H9 (cell line): ENCODE data around the gene FBLN7. TPM values are rescaled to one million over a fixed set of nuclear protein-coding genes. Genes with fewer than 3 reads are reported as not detected.

Source experiments
- DNase-seq: peaks from one replicate; pipeline ENCODE4 v3.0.0-alpha.2; 2017
- H2AFZ ChIP-seq: one replicate; pipeline ENCODE4 v1.6.1; 2013; ENCODE audit warnings: mild to moderate bottlenecking, low read length, control low read depth, moderate library complexity
- H2AK5ac ChIP-seq: 2 replicates; pipeline ENCODE4 v1.6.1; 2013; ENCODE audit warnings: low read length, control low read depth, mixed read lengths; ENCODE audit not compliant: insufficient read length
- H2BK120ac ChIP-seq: one replicate; pipeline ENCODE4 v1.6.1; 2013; ENCODE audit warnings: low read depth, mild to moderate bottlenecking, low read length, control low read depth, inconsistent platforms; ENCODE audit not compliant: poor library complexity, severe bottlenecking
- H2BK12ac ChIP-seq: 2 replicates; pipeline ENCODE4 v1.6.1; 2013; ENCODE audit warnings: low read length, control low read depth, mixed read lengths, low read depth; ENCODE audit not compliant: insufficient read length
- H2BK15ac ChIP-seq: 2 replicates; pipeline ENCODE4 v1.6.1; 2013; ENCODE audit warnings: low read depth, low read length, control low read depth
- H2BK20ac ChIP-seq: one replicate; pipeline ENCODE4 v1.6.1; 2013; ENCODE audit warnings: low read depth, mild to moderate bottlenecking, low read length, control low read depth, inconsistent platforms; ENCODE audit not compliant: poor library complexity, severe bottlenecking
- H2BK5ac ChIP-seq: 2 replicates; pipeline ENCODE4 v1.6.1; 2013; ENCODE audit warnings: low read length, control low read depth, mixed read lengths; ENCODE audit not compliant: insufficient read length
- H3K14ac ChIP-seq: 2 replicates; pipeline ENCODE4 v1.6.1; 2013; ENCODE audit warnings: low read length, control low read depth; ENCODE audit not compliant: insufficient read depth
- H3K18ac ChIP-seq: 2 replicates; pipeline ENCODE4 v1.6.1; 2013; ENCODE audit warnings: low read depth, mild to moderate bottlenecking, mixed read lengths, low read length, control low read depth; ENCODE audit not compliant: insufficient read length
- H3K23ac ChIP-seq: 2 replicates; pipeline ENCODE4 v1.6.1; 2013; ENCODE audit warnings: low read length, control low read depth, mixed read lengths, low read depth; ENCODE audit not compliant: insufficient read length
- H3K23me2 ChIP-seq: 2 replicates; pipeline ENCODE4 v1.6.1; 2013; ENCODE audit warnings: low read depth, mild to moderate bottlenecking, mixed read lengths, low read length, control low read depth; ENCODE audit not compliant: insufficient read length, poor library complexity, severe bottlenecking
- H3K27ac ChIP-seq: 2 replicates; pipeline ENCODE4 v1.5.1; 2013; ENCODE audit warnings: low read length, control low read depth, mixed read lengths, low read depth; ENCODE audit not compliant: insufficient read length
- H3K27me3 ChIP-seq: 2 replicates; pipeline ENCODE4 v1.6.1; 2013; ENCODE audit warnings: low read length, control low read depth, inconsistent platforms; ENCODE audit not compliant: insufficient read depth
- H3K4ac ChIP-seq: 2 replicates; pipeline ENCODE4 v1.6.1; 2013; ENCODE audit warnings: low read depth, mild to moderate bottlenecking, control low read depth, inconsistent platforms, low read length, moderate library complexity
- H3K4me1 ChIP-seq: 2 replicates; pipeline ENCODE4 v1.6.1; 2013; ENCODE audit warnings: low read length, control low read depth, inconsistent platforms; ENCODE audit not compliant: insufficient read depth
- H3K4me2 ChIP-seq: 2 replicates; pipeline ENCODE4 v1.6.1; 2013; ENCODE audit warnings: low read length, control low read depth, mixed read lengths; ENCODE audit not compliant: insufficient read length, insufficient read depth
- H3K56ac ChIP-seq: 2 replicates; pipeline ENCODE4 v1.6.1; 2013; ENCODE audit warnings: low read depth, mild to moderate bottlenecking, mixed read lengths, low read length, control low read depth; ENCODE audit not compliant: insufficient read length
- H3K79me1 ChIP-seq: 2 replicates; pipeline ENCODE4 v1.6.1; 2013; ENCODE audit warnings: low read depth, mild to moderate bottlenecking, moderate library complexity, low read length, control low read depth, inconsistent platforms; ENCODE audit not compliant: insufficient read depth, poor library complexity, severe bottlenecking
- H3K79me2 ChIP-seq: 2 replicates; pipeline ENCODE4 v1.6.1; 2013; ENCODE audit warnings: low read length, control low read depth, inconsistent platforms; ENCODE audit not compliant: insufficient read depth
- H3K9ac ChIP-seq: 2 replicates; pipeline ENCODE4 v1.6.1; 2013; ENCODE audit warnings: low read length, control low read depth, mixed read lengths; ENCODE audit not compliant: insufficient read length; ENCODE audit errors: extremely low read depth
- H3K9me3 ChIP-seq: one replicate; pipeline ENCODE4 v1.6.1; 2013; ENCODE audit warnings: low read depth, low read length, inconsistent platforms; ENCODE audit not compliant: control insufficient read depth
- H3T11ph ChIP-seq: one replicate; pipeline ENCODE4 v1.6.1; 2013; ENCODE audit warnings: mild to moderate bottlenecking, low read length, control low read depth, inconsistent platforms
- H4K20me1 ChIP-seq: one replicate; pipeline ENCODE4 v1.6.1; 2013; ENCODE audit not compliant: control insufficient read depth, insufficient read length, insufficient read depth
- H4K5ac ChIP-seq: 2 replicates; pipeline ENCODE4 v1.6.1; 2013; ENCODE audit warnings: low read depth, mild to moderate bottlenecking, mixed read lengths, low read length, control low read depth; ENCODE audit not compliant: insufficient read length
- H4K8ac ChIP-seq: replicated peaks from 2 replicates; pipeline ENCODE4 v1.6.1; 2013; ENCODE audit warnings: low read length, control low read depth, mixed read lengths, low read depth; ENCODE audit not compliant: insufficient read length
- H4K91ac ChIP-seq: 2 replicates; pipeline ENCODE4 v1.6.1; 2013; ENCODE audit warnings: low read depth, mild to moderate bottlenecking, moderate library complexity, mixed read lengths, low read length, control low read depth; ENCODE audit not compliant: insufficient read length
- H3K27ac Mint-ChIP-seq, 3 experiments: 2 replicates in 2 of 3; 3 replicates in 1 of 3; pipeline ENCODE4 v1.8.0; 2020 to 2021; ENCODE audit warnings: mixed read lengths in 3 of 3, mild to moderate bottlenecking in 1 of 3, moderate library complexity in 1 of 3
- H3K27me3 Mint-ChIP-seq: 2 replicates; pipeline ENCODE4 v1.8.0; 2021; ENCODE audit warnings: low read depth, mild to moderate bottlenecking, moderate library complexity, mixed read lengths
- H3K36me3 Mint-ChIP-seq, 3 experiments: 2 replicates in 2 of 3; 3 replicates in 1 of 3; pipeline ENCODE4 v1.8.0; 2020 to 2021; ENCODE audit warnings: low read depth in 3 of 3, mixed read lengths in 3 of 3; ENCODE audit not compliant: insufficient read depth in 1 of 3
- H3K4me1 Mint-ChIP-seq, 2 experiments: 2 replicates each; pipeline ENCODE4 v1.8.0; 2020; ENCODE audit warnings: mixed read lengths in 2 of 2
- H3K4me3 Mint-ChIP-seq, 2 experiments: 2 replicates in 1 of 2; 3 replicates in 1 of 2; pipeline ENCODE4 v1.8.0; 2020 to 2021; ENCODE audit warnings: mild to moderate bottlenecking in 2 of 2, mixed read lengths in 2 of 2, moderate library complexity in 1 of 2
- H3K9me3 Mint-ChIP-seq, 2 experiments: 2 replicates in 1 of 2; 3 replicates in 1 of 2; pipeline ENCODE4 v1.8.0; 2020; ENCODE audit warnings: mild to moderate bottlenecking in 2 of 2, mixed read lengths in 2 of 2, moderate library complexity in 1 of 2
- CTCF ChIP-seq: fragments of 200-600 bp; sonication (generic); conservative IDR thresholded peaks from 3 replicates; pipeline ENCODE4 v1.8.0; 2021; ENCODE audit warnings: antibody characterized with exemption, mild to moderate bottlenecking
- WGBS: extraction: QIAGEN DNeasy Blood & Tissue Kit; methylation state at CpG from one replicate; pipeline ENCODE4 v1.1.7; 2013; ENCODE audit warnings: missing lambda C conversion rate, low lambda C conversion rate, mixed read lengths; ENCODE audit not compliant: insufficient read length; ENCODE audit errors: extremely low coverage; 5-methylcytosine and 5-hydroxymethylcytosine counted together
- total RNA-seq: library from RNA; stranded (reverse); gene quantifications from 2 replicates; pipeline ENCODE4 v1.2.1, GENCODE V29; 2021

The FBLN7 gene
- total RNA-seq, 1 experiment from 2014 or later, result 1.3 TPM

GRCh38 chr2:112187046-112187715 lies 49.0 kb downstream of the FBLN7 start:
- H3K36me3 Mint-ChIP-seq, result peaks cover 0 to 10% (median 0%) of the 10 kb centered on the region in 3 experiments; a peak in 3 of 7 replicates
- H3K4me1 ChIP-seq, result no peaks in the 10 kb centered on the region
- TF ChIP-seq CTCF, result no peak
- H2BK15ac ChIP-seq, result no peak overlapping the region
- H3K27ac ChIP-seq, result no peak overlapping the region
- H2BK20ac ChIP-seq, result no peak overlapping the region
- H4K20me1 ChIP-seq, result no peaks in the 10 kb centered on the region
- no peak overlapping the region for H2BK120ac ChIP-seq
- H3K27ac Mint-ChIP-seq, result no peak overlapping the region
- H4K91ac ChIP-seq, result no peak overlapping the region
- H2BK5ac ChIP-seq, result no peak overlapping the region
- no peaks in the 10 kb centered on the region for H3K23me2 ChIP-seq
- no peak overlapping the region for H3K56ac ChIP-seq
- H3K27me3 Mint-ChIP-seq, result peaks cover 6% of the 10 kb centered on the region
- no peak for DNase-seq
- peaks cover 6 to 8% of the 10 kb centered on the region in 2 experiments; a peak in 4 of 5 replicates for H3K9me3 Mint-ChIP-seq
- H3K14ac ChIP-seq, result no peak overlapping the region; the same call in 1 of the 2 replicates
- no peaks in the 10 kb centered on the region; the same call in 1 of the 2 replicates for H3K27me3 ChIP-seq
- H3K4me2 ChIP-seq, result no peak overlapping the region
- H2AK5ac ChIP-seq, result no peak overlapping the region
- H3K4ac ChIP-seq, result no peak overlapping the region
- 0 out of 4 replicates have a peak, but pooled peaks cover 0 to 3% of the 10 kb centered on the region in 2 experiments for H3K4me1 Mint-ChIP-seq
- H3K18ac ChIP-seq, result no peak overlapping the region
- no peak overlapping the region for H2AFZ ChIP-seq
- H3K23ac ChIP-seq, result no peak overlapping the region
- H2BK12ac ChIP-seq, result no peak overlapping the region
- H3K9ac ChIP-seq, result no peak overlapping the region
- no peaks in the 10 kb centered on the region for H3K79me2 ChIP-seq
- no peak overlapping the region for H4K8ac ChIP-seq
- H4K5ac ChIP-seq, result no peak overlapping the region
- no peak overlapping the region for H3T11ph ChIP-seq
- no peaks in the 10 kb centered on the region for H3K79me1 ChIP-seq
- no peak overlapping the region; a peak in 1 of 5 replicates for H3K4me3 Mint-ChIP-seq
- H3K9me3 ChIP-seq, result no peaks in the 10 kb centered on the region
- WGBS, result no CpG with 5 or more reads among the region's 31 CpGs
